Common myeloid progenitor, CD34-positive (primary cell): ENCODE data around the gene IL19.
"Not testable (repeated sequence)": the region's sequence is repeated elsewhere in the genome, so short reads cannot be mapped to it uniquely, and the experiment has no call there.

Source experiments
- CTCF ChIA-PET: fragments of 350-600 bp; sonication (Branson Sonifier 250); formaldehyde crosslinking; loops from one replicate; lab custom pipeline; 2021; ENCODE audit warnings: antibody characterized with exemption; lab: Charles Lee
- POLR2A ChIA-PET: fragments of 350-600 bp; sonication (Branson Sonifier 250); formaldehyde crosslinking; loops from one replicate; lab custom pipeline; 2021; ENCODE audit warnings: antibody characterized with exemption; lab: Charles Lee
- DNase-seq, 3 donors: peaks; one replicate each; pipeline versions ENCODE4 v3.0.0 to v3.0.0-alpha.2; 2013
- H3K27ac ChIP-seq, 2 experiments: 1 replicate in 1 of 2; 2 replicates in 1 of 2; pipeline ENCODE4 v1.7.0; 2013; ENCODE audit warnings: inconsistent platforms in 2 of 2, low read length in 2 of 2, mild to moderate bottlenecking in 2 of 2, low read depth in 1 of 2, moderate library complexity in 1 of 2; ENCODE audit not compliant: severe bottlenecking in 2 of 2, insufficient read depth in 1 of 2, poor library complexity in 1 of 2
- H3K27me3 ChIP-seq, 5 experiments: replicated peaks in 2 of 5; 1 replicate in 3 of 5; 2 replicates in 2 of 5; pipeline versions ENCODE4 v1.6.1 to v1.7.0; 2013; ENCODE audit warnings: low read length in 4 of 5, mild to moderate bottlenecking in 2 of 5, moderate library complexity in 2 of 5, inconsistent platforms in 1 of 5; ENCODE audit not compliant: insufficient read depth in 5 of 5, control insufficient read depth in 4 of 5
- H3K36me3 ChIP-seq, 4 experiments: 1 replicate in 2 of 4; 2 replicates in 2 of 4; pipeline versions ENCODE4 v1.6.1 to v1.7.0; 2013; ENCODE audit warnings: low read length in 3 of 4, control low read depth in 1 of 4, mild to moderate bottlenecking in 1 of 4; ENCODE audit not compliant: control insufficient read depth in 4 of 4, insufficient read depth in 4 of 4
- H3K4me1 ChIP-seq, 4 experiments: 1 replicate in 3 of 4; 2 replicates in 1 of 4; pipeline versions ENCODE4 v1.6.1 to v1.7.1; 2013; ENCODE audit warnings: low read length in 3 of 4, mild to moderate bottlenecking in 3 of 4, control low read depth in 1 of 4, inconsistent platforms in 1 of 4, moderate library complexity in 1 of 4; ENCODE audit not compliant: control insufficient read depth in 4 of 4, insufficient read depth in 4 of 4; ENCODE audit errors: control extremely low read depth in 1 of 4
- H3K4me3 ChIP-seq, 7 experiments: 1 replicate in 4 of 7; 2 replicates in 3 of 7; pipeline versions ENCODE4 v1.5.1 to v1.7.0; 2013; ENCODE audit warnings: mild to moderate bottlenecking in 7 of 7, low read length in 6 of 7, moderate library complexity in 6 of 7, inconsistent platforms in 2 of 7, low read depth in 2 of 7, control low read depth in 1 of 7; ENCODE audit not compliant: insufficient read depth in 4 of 7, control insufficient read depth in 1 of 7; ENCODE audit errors: extremely low read depth in 1 of 7
- H3K9me3 ChIP-seq, 5 experiments: 1 replicate in 4 of 5; 2 replicates in 1 of 5; pipeline versions ENCODE4 v1.6.1 to v1.7.1; 2013; ENCODE audit warnings: low read length in 4 of 5, mild to moderate bottlenecking in 2 of 5, inconsistent platforms in 1 of 5, low read depth in 1 of 5, moderate library complexity in 1 of 5; ENCODE audit not compliant: control insufficient read depth in 4 of 5, insufficient read depth in 2 of 5; ENCODE audit errors: control extremely low read depth in 1 of 5
- WGBS: methylation state at CpG from one replicate; pipeline ENCODE4 v1.1.5; 2013; ENCODE audit not compliant: insufficient coverage; 5-methylcytosine and 5-hydroxymethylcytosine counted together

Gene IL19

DNA sequence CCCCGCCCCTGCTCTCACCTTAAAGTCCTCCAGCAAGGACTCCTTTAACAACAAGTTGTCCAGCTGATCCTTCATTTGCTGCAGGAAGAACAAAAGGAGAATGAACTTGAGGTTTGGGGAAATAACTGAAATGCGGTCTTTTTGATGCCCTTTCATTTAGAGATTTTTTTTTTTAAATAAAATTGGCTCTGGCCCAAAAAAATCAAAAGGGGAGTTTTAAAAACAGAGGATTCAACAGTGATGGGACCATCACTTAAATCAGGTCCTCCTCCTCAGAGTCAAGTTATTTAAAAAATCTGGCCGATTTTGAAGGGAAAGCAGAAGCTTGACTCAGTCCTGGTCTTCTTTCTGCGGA is 742 bp downstream of the IL19 start:
- DNase-seq, result no peak
- H3K4me1 ChIP-seq, result peaks cover 27 to 85% (median 56%) of the 10 kb centered on the region in 4 experiments
- CTCF ChIA-PET, result interaction anchor here (1.0 to 4.8 kb wide), 7 partner anchors 17 to 201 kb away, joined by 3 to 18 read pairs (median 6); no protein-coding TSS in a partner anchor
- H3K9me3 ChIP-seq, result no peaks in the 10 kb centered on the region
- no peak overlapping the region for H3K27ac ChIP-seq
- H3K27me3 ChIP-seq, result no peaks in the 10 kb centered on the region
- POLR2A ChIA-PET, result no interaction called here
- H3K36me3 ChIP-seq, result no peaks in the 10 kb centered on the region
- peak overlapping the region in 2 of 7 experiments; percentile 8 to 37 for H3K4me3 ChIP-seq
- 11% methylated on average over 3 of the region's 4 CpGs for WGBS

GRCh38 chr1:206772243-206772937 is 1.8 kb downstream of the IL19 start, which contains the start of gene IL10:
TSS of gene IL10 (minus strand) at chr1:206772494. CDS start at chr1:206772435, 59 bp downstream.
- H3K4me3 ChIP-seq, result peak within 1 kb of the TSS in 2 of 7 experiments; percentile 16 to 37
- POLR2A ChIA-PET, result no interaction called here
- 24% methylated on average over 7 of the region's 8 CpGs for WGBS
- H3K4me1 ChIP-seq, result peaks cover 24 to 75% (median 45%) of the 10 kb centered on the region in 4 experiments
- H3K27me3 ChIP-seq, result no peaks in the 10 kb centered on the region
- peak in 2 of 3 donors; percentile 43 to 44 for DNase-seq
- CTCF ChIA-PET, result interaction anchor here (0.7 to 4.8 kb wide), 11 partner anchors 10 to 140 kb away, joined by 3 to 18 read pairs (median 4); no protein-coding TSS in a partner anchor
- no peak within 1 kb of the TSS for H3K27ac ChIP-seq
- H3K9me3 ChIP-seq, result no peaks in the 10 kb centered on the region
- H3K36me3 ChIP-seq, result no peaks in the 10 kb centered on the region

GRCh38 chr1:206774093-206774492 is 3.5 kb downstream of the IL19 start:
- no peaks in the 10 kb centered on the region for H3K36me3 ChIP-seq
- H3K9me3 ChIP-seq, result no peaks in the 10 kb centered on the region
- peaks cover 24 to 64% (median 45%) of the 10 kb centered on the region in 4 experiments for H3K4me1 ChIP-seq
- CTCF ChIA-PET, result interaction anchor here (0.6 to 1.9 kb wide), 8 partner anchors 9 to 149 kb away, joined by 3 to 5 read pairs (median 4); no protein-coding TSS in a partner anchor
- POLR2A ChIA-PET, result no interaction called here
- no peak overlapping the region for H3K27ac ChIP-seq
- DNase-seq, result no peak
- WGBS, result 100% methylated on average over 3 of the region's 3 CpGs
- no peak overlapping the region for H3K4me3 ChIP-seq
- no peaks in the 10 kb centered on the region for H3K27me3 ChIP-seq

- WGBS, result 100% methylated on average over 1 of the region's 4 CpGs
- H3K4me3 ChIP-seq, result no peak overlapping the region
- H3K9me3 ChIP-seq, result no peaks in the 10 kb centered on the region
- H3K36me3 ChIP-seq, result no peaks in the 10 kb centered on the region
- DNase-seq, result no peak
- no peaks in the 10 kb centered on the region for H3K27me3 ChIP-seq
- POLR2A ChIA-PET, result no interaction called here
- CTCF ChIA-PET, result interaction anchor here (0.5 to 1.5 kb wide), 3 partner anchors 19 to 42 kb away, joined by 3 to 6 read pairs (median 3); no protein-coding TSS in a partner anchor
- peaks cover 21 to 62% (median 33%) of the 10 kb centered on the region in 4 experiments for H3K4me1 ChIP-seq
- H3K27ac ChIP-seq, result no peak overlapping the region
Measured at GRCh38 chr1:206776229-206776628, 5.7 kb downstream of the IL19 start.

- POLR2A ChIA-PET, result interaction anchor here (0.6 kb wide), 1 partner anchor 120 kb away, joined by 3 read pairs; no protein-coding TSS in a partner anchor
- no peaks in the 10 kb centered on the region for H3K27me3 ChIP-seq
- H3K36me3 ChIP-seq, result no peaks in the 10 kb centered on the region
- CTCF ChIA-PET, result interaction anchor here (1.2 to 1.9 kb wide), 4 partner anchors 9 to 40 kb away, joined by 3 to 5 read pairs (median 4); no protein-coding TSS in a partner anchor
- H3K27ac ChIP-seq, result no peak overlapping the region
- H3K9me3 ChIP-seq, result no peaks in the 10 kb centered on the region
- no peak overlapping the region for H3K4me3 ChIP-seq
- H3K4me1 ChIP-seq, result peaks cover 10 to 59% (median 29%) of the 10 kb centered on the region in 4 experiments
- WGBS, result 95% methylated on average over 7 of the region's 7 CpGs
- DNase-seq, result no peak
Measured at GRCh38 chr1:206778031-206778430, 7.5 kb downstream of the IL19 start.

DNA sequence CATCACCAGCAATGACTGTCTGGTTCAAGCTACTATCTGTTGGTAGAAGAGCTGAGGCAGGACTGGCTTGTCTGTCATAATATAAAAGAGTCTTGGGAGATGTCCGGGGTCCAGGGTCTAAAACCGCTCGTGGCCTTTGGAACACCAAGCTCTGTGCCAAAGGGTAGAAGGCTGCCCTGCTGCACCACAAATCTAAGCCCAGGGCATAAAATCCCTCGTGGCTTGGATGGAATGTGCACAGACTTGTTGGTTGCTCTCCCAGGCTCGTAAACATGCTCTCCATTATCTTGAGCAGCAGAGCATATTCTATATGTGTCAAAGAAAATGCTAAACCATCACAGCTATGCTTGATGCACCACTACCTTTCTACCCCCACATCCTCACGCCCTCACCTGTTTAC is 8.3 kb downstream of the IL19 start:
- DNase-seq, POLR2A ChIA-PET, H3K36me3 ChIP-seq, H3K27me3 ChIP-seq, H3K4me3 ChIP-seq, H3K27ac ChIP-seq, H3K9me3 ChIP-seq: not testable (repeated sequence)
- CTCF ChIA-PET, result interaction anchor here (1.5 to 1.9 kb wide), 2 partner anchors 10 to 13 kb away, joined by 4 to 5 read pairs; no protein-coding TSS in a partner anchor
- WGBS, result 95% methylated on average over 4 of the region's 6 CpGs
- H3K4me1 ChIP-seq, result peaks cover 12 to 59% (median 28%) of the 10 kb centered on the region in 4 experiments

GRCh38 chr1:206779638-206780037 is 9.1 kb downstream of the IL19 start:
- no peak overlapping the region for H3K27ac ChIP-seq
- ChIA-PET POLR2A (no interaction called here), CTCF (no interaction called here)

More at GRCh38 chr1:206779638-206780037, 9.1 kb downstream of the IL19 start:
- H3K9me3 ChIP-seq, result no peaks in the 10 kb centered on the region
- 0% methylated on average over 2 of the region's 2 CpGs for WGBS
- H3K36me3 ChIP-seq, result no peaks in the 10 kb centered on the region
- DNase-seq, result peak in 2 of 3 donors; percentile 51 to 59
- peaks cover 12 to 59% (median 26%) of the 10 kb centered on the region in 4 experiments for H3K4me1 ChIP-seq
- no peaks in the 10 kb centered on the region for H3K27me3 ChIP-seq
- no peak overlapping the region for H3K4me3 ChIP-seq
